Dedifferentiated amniotic fluid mesenchymal stem cell (primary cell): Measurements from ENCODE around the gene RPS6KA2.
"Not testable (repeated sequence)": the region's sequence is repeated elsewhere in the genome, so short reads cannot be mapped to it uniquely, and the experiment has no call there.

Experiments used
- DNase-seq: peaks from one replicate; pipeline ENCODE4 v3.0.0-alpha.2; 2016; ENCODE audit errors: extremely low spot score

Gene RPS6KA2

DNA sequence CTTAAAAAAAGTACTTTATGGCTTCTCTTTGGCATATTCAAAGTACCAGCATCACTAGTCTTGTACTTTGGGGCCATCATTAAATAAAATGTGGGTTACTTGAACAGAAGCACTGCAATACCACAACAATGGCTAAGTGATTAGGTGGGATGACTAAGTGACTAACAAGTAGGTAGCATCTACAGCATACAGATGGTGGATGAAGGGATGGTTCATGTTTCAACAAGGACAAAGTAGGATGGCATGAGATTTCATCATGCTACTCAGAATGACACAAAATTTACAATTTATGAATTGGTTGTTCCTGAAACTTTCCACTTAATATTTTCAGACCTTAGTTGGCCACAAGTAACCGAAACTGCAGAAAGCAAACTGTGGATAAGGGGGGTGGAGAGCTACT is 252.0 kb downstream of the RPS6KA2 start:
- DNase-seq, result peak; percentile 35

DNA sequence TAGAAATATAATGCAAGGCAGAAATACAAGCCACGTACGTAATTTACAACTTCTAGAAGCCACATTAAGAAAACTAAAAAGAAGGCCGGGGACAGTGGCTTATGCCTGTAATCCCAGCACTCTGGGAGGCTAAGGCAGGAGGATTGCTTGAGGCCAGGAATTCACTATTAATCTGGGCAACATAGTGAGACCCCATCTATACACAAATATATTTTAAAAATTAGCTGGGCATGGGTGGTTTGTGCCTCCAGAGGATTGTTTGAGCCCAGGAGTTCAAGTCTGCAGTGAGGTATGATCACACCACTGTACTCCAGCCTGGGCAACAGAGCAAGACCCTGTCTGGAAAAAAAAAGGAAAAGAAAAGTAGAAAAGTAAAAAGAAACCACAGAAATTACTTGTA is 256.6 kb downstream of the RPS6KA2 start:
- no peak for DNase-seq

DNA sequence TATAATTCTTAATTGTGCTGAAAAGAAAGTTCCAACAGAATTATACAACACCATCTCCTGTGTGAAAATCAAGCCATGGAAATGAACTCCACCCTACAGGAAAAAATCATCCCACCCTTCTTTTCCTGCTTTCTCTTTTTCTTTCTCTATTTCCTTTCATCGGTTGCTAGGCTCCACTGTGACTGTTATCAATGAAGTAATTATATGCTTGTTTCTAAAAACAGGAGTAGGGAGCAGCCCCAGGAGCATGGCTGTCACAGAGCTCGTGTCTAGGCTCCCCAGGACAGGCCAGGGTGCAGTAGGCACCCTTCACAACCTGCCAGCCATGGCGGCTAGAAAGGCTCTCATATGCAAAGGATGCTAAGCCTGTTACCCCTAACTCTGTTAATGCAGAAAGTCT is 257.3 kb downstream of the RPS6KA2 start:
- no peak for DNase-seq

DNA sequence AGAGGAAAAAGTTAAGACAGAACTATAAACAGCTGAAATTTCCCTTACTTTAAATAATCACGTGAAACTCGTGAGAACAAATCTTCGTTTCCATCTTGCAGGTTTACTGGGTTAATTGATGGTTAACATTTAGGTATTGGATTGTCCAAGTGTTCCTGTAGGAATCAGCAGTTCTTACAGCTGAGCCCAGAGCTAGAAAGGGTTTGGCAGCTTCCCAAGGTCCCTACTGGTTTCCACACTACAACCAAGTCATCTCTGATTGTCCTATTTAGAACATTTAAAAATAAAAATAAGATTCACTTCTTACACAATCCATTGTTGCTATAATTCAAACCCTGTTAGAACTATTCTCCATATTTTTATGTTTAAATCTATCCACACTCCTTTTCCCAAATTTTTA is 260.1 kb downstream of the RPS6KA2 start:
- DNase-seq, result no peak

DNA sequence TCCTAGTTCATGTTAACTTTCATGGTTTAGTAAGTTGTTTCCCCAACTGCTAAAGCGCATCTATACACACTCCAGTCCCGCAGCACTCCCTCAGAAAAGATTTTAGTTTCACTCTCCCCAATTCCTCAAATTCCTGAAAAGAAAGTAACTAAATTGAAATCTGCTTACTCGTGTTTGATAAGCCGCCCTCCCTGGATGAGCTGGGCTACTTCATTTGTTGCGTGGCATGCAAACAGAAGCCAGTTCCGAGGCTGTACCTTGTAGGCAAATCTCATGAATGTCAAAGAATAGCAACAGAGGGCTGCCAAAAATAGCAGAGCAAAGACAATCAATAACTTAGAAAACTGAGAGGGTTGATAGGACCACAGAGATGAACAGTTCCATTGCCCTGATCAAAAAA is 261.2 kb downstream of the RPS6KA2 start:
- DNase-seq, result peak; percentile 34

DNA sequence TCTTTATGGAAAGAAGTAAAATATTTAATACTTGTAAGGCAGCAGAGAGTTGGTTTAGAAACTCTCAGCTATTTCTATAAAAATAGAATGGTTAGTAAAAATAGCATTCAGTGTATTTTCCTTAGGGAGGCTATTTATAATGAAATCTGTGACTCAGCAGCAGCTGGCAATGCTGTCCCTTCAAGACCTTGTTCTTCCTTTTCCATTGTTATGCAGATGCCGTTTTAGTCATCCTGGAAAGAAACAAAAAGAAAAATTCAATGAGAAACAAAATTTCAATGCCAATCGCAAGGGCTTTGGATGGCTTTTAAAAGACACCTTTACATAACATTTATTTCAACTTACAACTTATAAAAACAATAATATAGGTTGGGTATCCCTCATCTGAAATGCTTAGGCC is 261.8 kb downstream of the RPS6KA2 start:
- peak; percentile 46 for DNase-seq

DNA sequence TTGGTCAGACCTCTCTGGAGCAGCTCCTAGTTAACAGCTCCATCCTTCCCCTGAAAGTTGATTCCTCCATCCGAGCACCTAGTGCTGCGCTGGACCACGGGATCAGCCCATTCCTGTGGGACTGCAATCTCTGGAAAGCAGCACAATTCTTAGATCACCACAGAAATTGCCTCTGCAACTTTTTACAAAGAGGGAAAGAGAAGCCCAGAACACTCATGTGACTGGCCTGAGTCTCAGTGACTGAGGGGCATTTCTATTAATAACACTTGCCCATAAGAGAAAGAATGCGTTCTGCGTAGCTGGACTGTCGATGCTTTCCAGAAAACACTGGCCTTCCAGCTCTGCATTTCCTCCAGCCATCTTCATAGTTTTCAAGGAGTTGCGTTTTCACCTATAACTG is 262.6 kb downstream of the RPS6KA2 start:
- DNase-seq, result no peak

DNA sequence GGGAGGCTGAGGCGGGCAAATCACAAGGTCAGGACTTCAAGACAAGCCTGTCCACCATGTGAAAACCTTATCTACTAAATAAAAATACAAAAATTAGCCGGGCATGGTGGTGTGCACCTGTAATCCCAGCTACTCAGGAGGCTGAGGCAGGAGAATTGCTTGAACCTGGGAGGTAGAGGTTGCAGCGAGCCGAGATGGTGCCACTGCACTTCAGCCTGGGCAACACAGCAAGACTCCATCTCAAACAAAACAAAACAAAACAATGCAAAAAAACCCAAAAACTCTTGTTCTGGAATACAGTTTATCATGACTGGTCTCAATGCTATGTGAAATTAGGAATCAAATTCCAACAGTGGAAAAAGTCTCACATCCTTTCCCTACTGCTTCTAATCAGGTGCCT is 264.6 kb downstream of the RPS6KA2 start:
- DNase-seq, result not testable (repeated sequence)

DNA sequence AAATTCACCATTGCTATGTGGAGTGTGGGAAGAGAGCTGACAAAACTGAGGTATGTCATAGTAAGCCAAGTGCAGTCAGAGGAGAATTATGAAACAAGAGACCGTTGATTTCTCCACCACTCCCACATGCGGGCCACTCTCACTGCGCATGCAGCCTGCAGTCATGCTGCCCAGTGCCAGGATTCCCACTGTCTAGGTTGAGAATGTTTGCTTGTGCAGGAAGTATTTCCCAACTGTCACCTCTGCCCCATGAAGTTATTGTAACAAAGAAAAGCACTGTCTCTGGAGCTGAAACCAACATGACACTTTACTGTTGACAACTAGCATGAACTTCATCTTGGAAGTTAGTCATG is 266.0 kb downstream of the RPS6KA2 start:
- DNase-seq, result no peak

DNA sequence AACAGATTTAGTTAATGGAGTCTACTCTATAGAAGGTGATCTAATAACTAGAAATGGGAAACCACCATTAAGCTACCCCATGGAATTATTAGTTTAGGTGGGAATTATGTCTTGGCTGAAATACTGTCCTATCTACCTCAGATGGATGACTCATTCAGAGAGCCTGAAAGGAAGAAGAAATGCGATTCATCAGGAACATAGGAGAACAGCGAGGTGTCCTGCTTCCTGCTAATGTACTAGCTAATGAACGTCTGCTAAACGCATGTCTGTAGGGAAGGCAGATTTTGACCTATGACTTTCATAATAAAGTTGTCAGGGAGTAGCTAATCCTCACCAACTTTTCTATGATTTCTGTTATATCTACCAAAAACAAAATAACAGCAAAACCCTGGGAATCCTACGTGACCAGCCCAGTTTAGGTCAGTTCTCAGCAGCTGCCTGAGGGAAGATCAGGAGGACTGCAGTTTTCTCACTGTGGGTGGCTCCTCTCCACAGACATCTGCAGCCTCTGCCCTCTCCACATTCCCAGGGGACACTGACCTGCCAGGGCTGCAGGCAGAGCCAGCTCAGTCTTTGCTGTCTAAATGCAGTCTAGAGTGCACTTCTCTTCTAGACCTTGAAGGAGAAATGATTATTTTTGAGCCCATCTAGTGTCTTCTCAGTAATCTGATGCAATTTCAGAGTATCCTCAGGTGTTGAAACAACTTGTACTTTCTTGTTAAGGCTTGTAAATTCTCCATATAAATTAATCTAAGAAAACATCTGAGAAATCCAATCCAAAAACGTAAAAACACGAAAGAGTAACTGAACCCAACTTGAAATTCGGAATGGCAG is 266.6 kb downstream of the RPS6KA2 start:
- no peak for DNase-seq
